Stomach (tissue), 4 donors: ENCODE results near the gene KLHL14.

Experiments used
- EP300 ChIP-seq: sonication (generic); formaldehyde crosslinking; IDR thresholded peaks from one replicate; pipeline ENCODE4 v1.6.1; 2017; ENCODE audit warnings: antibody characterized with exemption
- POLR2A ChIP-seq, 4 donors: fragments of 450-650 bp; IDR thresholded peaks; one replicate each; pipeline ENCODE4 v1.6.1; 2016; ENCODE audit warnings: antibody characterized with exemption in 4 of 4, control low read depth in 2 of 4, mild to moderate bottlenecking in 1 of 4, moderate library complexity in 1 of 4
- POLR2AphosphoS5 ChIP-seq, 3 donors: sonication (generic); formaldehyde crosslinking; IDR thresholded peaks; one replicate each; pipeline ENCODE4 v1.6.1; 2016; ENCODE audit warnings: antibody characterized with exemption in 3 of 3
- TF ChIP-seq, protein P1 (sequence below), 7 experiments: fragments of 450-650 bp in 4 of 7; fragments of 200-600 bp in 3 of 7; sonication (generic) in 3 of 7; IDR thresholded peaks; one replicate each; pipeline ENCODE4 v1.5.1; 2016 to 2019; ENCODE audit warnings: antibody characterized with exemption in 7 of 7, control low read depth in 2 of 7, mild to moderate bottlenecking in 1 of 7

DNA sequence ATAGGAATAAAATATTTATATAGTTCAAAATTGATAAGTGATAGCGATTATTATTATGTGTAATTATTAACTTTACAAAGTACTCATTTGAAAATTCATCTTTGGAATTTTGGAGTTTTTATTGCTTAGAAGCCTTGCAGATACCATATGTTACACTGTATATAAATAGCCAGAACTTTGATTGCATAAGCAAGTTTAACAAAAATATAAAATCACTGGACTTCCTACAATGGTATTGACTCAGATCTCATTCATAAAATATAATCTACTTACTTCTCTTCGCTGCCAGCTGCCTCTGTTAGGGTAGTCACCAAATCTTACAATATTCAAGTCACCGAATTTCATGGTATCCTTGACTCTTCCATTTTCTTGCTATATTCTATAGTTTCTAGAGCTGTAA is 22.5 kb downstream of the KLHL14 start:
- TF ChIP-seq, protein P1, sequence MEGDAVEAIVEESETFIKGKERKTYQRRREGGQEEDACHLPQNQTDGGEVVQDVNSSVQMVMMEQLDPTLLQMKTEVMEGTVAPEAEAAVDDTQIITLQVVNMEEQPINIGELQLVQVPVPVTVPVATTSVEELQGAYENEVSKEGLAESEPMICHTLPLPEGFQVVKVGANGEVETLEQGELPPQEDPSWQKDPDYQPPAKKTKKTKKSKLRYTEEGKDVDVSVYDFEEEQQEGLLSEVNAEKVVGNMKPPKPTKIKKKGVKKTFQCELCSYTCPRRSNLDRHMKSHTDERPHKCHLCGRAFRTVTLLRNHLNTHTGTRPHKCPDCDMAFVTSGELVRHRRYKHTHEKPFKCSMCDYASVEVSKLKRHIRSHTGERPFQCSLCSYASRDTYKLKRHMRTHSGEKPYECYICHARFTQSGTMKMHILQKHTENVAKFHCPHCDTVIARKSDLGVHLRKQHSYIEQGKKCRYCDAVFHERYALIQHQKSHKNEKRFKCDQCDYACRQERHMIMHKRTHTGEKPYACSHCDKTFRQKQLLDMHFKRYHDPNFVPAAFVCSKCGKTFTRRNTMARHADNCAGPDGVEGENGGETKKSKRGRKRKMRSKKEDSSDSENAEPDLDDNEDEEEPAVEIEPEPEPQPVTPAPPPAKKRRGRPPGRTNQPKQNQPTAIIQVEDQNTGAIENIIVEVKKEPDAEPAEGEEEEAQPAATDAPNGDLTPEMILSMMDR (IDR thresholded peaks at IDR 0.05) = no peak
- TF ChIP-seq POLR2A (IDR thresholded peaks at IDR 0.05) (no peak), EP300 (no peak), POLR2AphosphoS5 (IDR thresholded peaks at IDR 0.05) (no peak)
